Central memory CD4-positive, alpha-beta T cell (primary cell): ENCODE measurements around the gene ATP6V1D.
"Not testable (repeated sequence)": the region's sequence is repeated elsewhere in the genome, so short reads cannot be mapped to it uniquely, and the experiment has no call there.

Experiments used
- DNase-seq: peaks from one replicate; pipeline ENCODE4 v3.0.0; 2022

ATP6V1D gene

DNA sequence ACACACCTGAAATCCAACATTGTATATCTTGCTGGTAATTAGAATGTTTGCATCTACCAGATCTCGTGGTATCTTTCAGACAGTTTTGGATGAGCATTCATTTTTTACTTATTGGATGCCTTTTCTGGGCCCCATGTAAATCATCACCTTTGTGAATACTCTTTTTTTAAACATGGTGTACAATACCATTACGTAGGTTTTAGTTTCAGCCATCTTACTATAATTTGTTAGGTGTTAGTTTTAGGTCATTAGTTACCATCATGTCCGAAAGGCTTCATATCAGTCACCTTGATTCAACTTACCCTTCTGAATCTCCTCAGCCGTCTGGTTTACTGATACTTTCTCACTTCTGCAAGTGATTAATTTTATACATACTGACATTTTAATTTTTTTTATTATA lies 5.9 kb upstream of the ATP6V1D start:
- DNase-seq: no peak

DNA sequence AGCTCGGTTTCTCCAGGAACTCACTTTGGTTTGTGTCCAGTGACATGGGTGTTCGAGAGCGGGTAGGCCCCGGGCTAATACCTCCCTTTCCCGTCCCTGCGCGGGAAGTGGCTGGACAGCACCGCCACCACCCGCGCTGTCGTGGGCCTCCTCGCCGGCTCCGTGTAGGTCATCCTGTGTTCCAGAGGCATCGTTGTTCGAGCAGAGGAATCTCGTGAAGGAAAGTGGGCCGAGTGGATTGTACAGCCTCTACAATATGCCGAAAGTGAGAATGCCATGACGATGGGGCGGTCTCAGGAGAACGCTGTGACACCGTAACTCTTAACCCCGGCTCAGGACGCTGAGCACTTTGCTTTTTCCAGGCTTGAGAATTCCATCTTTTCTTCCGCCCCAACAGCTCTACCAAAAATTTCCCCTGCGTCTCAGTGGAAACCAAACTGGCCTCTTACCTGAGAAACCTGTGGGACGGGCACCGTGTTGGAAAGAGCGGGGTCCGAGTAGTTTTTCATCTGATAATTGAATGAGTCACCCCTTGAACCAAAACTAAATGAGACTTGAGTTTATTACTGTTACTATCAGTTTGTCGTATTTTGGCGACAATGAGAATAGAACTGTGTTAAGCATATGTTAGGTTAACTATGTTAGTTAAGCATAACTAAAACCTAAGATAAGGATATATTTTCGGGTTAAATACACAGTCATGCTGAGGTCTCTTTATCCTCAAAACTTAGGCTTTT lies 1.0 kb upstream of the ATP6V1D start:
- no peak for DNase-seq

DNA sequence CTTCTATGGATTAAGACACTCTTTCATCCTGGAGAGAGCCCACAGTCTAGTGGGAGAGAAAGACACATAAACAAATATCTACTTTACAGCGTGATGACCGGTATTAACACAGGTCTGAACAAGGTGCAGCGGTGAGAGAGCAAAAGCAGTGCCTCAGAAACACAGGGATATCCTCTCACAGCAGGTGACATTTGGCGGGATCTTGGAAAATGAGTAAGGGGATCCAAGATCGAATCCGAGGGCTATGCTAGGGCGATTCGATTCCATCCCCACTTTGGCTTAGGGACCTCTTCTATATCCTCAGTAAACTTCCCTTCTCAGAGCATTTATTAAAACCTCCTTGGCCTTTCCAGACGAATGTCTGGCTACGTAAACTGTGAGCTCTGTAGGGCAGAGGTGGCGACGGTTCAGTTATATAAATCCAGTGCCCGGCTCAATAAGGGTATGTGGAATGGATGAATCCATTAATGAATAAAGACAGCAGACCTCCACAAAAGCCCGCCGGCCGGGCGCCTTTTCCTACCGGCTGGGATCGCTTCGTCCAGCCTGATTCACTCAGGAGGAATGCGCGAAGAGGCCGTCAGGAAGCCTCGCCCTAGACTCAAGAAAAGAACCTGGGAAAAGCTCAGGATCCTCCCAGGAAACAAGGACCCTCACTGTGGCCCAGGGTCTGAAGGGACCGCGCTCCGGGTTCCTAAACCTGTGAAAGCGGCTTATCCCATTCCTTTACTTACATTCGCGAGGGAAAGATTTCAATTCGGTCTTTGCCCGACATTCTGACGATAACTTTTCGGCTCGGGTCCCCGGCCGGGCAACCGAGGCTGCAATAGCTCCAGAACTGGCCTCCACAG lies 455 bp downstream of the ATP6V1D start:
- no peak for DNase-seq

DNA sequence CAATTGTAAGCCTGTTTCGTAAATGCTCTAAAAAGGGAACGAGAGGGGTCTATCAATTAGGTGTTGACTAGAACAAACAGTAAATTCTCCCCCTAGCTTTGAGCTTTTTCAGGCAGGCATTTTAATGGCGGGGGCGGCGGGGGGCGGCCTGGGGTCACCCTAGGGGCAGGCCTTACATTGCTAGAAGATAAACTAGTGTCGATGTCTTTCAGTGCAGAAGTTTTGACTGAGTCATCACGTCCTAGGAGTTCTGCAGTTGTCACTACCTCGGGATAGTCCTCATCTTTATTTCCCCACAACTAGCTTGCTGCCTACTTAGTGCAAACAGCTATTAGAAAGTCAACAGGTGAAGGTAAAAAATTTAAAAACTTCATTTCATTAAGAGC lies 1.6 kb downstream of the ATP6V1D start:
- no peak for DNase-seq

DNA sequence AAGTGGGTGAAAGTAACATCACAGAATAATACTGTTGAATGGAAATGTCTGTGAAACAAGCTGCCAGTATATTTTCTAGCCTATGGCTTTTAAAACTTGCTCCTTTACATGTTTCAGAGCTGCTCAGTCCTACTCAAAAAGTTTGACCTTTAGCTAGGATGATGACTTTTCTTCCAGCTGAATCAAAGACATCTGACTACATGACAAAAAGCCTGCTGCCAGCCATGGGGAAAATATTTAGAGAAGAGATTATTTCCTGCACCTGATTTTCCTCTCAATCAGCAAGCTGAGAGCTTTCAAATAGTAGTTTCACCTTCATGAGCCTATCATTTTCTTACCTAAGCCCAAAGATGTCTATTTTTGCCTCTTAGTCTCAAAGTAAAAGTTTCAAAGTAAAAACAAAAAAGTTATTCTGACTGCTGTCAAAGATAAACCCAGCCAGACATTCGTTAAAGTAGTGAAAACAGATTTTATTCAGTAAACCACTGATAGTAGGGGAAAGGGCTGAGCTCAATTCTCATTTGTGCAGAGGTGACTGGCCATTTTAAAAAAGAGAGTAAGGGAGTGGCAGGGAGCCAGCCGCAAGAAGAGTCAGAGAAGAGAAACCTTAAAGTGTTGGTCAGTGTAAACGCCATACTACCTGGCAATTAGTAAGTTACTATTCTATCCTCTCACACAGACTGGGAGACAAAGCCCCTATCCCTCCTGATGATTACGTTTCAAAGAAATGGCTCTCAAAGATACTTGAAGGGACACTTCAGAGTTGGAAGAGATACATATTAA lies 2.2 kb downstream of the ATP6V1D start:
- no peak for DNase-seq

DNA sequence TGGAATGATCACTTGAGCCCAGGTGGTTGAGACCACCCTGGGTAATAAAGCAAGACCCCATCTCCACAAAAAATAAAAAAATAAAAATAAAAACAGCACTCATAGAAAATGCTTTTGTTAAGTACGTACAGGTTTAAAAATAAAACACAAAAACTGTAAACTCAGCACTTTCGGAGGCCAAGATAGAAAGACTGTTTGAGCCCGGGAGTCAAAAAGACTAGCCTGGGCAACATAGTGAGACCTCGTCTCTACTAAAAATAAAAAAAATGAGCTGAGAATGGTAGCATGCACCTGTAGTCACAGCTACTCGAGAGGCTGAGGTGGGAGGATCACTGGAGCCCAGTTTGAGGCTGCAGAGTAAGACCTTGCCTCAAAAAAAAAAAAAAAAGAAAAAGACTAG lies 7.5 kb downstream of the ATP6V1D start:
- no peak for DNase-seq

DNA sequence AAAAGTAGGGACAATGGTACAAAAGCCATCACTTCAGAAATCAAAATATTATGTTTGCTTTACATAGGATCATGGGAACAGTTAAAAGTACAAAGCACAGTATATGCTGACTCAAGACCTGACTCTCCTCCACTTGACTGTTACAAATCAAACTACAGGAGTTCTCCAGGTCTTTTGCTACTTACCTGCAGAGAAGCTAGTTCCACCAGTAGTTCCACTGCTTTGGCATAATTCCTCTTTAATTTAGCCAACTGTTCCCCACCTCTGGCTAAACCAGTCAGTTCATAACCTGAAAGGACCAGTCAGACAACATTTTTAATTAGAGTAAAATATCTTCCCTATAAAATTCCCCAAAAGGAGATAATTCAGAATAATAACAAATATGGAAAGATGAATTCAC lies 14.0 kb downstream of the ATP6V1D start:
- DNase-seq: no peak

DNA sequence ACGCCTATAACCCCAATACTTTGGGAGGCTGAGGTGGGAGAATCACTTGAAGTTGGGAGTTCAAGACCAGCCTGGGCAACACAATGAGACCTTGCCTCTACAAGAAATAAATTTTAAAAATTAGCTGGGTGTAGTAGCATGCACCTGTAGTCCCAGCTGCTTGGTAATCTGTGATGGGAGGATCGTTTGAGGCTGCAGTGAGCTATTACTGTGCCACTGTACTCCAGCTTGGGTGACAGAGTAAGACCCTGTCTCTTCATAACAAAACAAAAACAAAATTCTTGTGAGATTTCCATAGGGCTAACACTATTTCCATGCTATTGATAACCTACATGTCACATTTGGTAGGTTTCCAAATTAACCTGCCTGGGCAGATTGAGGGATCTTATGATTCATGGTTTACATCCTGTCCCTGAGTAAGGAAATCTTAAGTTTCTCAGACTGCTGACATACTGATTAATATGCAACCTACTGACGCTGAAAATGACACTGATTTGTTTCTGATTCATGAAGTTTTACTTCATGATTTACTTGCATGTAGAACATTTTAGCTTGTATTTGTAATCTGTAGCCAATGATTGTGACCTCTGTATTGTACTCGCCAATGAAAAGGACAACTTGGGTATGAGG lies 15.9 kb downstream of the ATP6V1D start:
- DNase-seq: no peak

DNA sequence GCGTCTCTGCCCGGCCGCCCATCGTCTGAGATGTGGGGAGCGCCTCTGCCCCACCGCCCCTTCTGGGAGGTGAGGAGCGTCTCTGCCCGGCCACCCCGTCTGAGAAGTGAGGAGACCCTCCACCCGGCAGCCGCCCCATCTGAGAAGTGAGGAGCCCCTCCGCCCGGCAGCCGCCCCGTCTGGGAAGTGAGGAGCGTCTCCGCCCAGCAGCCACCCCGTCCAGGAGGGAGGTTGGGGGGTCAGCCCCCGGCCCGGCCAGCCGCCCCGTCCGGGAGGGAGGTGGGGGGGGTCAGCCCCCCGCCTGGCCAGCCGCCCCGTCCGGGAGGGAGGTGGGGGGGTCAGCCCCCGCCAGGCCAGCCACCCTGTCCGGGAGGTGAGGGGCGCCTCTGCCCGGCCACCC lies 18.4 kb downstream of the ATP6V1D start:
- not testable (repeated sequence) for DNase-seq

DNA sequence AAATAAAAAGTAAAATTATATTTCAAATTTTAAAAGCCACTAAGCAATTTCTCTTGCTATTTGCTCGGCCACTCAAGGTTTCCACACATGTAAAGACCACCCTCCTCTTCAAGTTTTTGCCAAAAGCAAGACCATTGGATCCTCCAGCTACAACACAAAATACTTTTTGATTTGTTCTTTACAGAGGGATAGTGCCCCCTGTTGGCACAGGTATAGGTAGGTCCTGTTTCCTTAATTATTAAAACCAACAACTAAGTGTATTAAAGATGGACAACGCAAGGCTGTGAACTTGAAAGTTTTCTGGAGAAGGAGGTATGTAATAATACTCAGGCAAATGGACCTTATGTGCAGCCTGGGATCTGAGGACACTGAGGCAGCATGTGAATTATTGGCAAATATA lies 23.8 kb downstream of the ATP6V1D start:
- DNase-seq: peak; percentile 6

DNA sequence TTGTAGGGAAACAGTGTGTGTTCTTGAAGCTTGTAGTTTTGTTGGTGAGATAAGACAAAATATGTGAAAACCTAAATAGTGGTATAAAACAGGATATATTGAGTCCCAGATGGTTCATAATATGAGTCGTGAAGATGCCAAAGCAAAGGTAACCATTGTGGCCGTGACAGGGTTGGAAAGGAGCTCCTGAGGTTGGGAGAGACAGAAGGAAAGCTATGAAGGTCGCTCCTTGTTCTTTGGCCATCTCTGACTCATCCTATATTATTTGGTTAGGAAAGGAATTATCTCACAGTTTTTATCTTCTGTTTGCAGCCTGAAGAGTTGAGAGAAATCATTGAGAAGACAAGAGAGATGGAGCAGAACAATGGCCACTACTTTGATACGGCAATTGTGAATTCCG lies 27.1 kb downstream of the ATP6V1D start:
- DNase-seq: no peak

DNA sequence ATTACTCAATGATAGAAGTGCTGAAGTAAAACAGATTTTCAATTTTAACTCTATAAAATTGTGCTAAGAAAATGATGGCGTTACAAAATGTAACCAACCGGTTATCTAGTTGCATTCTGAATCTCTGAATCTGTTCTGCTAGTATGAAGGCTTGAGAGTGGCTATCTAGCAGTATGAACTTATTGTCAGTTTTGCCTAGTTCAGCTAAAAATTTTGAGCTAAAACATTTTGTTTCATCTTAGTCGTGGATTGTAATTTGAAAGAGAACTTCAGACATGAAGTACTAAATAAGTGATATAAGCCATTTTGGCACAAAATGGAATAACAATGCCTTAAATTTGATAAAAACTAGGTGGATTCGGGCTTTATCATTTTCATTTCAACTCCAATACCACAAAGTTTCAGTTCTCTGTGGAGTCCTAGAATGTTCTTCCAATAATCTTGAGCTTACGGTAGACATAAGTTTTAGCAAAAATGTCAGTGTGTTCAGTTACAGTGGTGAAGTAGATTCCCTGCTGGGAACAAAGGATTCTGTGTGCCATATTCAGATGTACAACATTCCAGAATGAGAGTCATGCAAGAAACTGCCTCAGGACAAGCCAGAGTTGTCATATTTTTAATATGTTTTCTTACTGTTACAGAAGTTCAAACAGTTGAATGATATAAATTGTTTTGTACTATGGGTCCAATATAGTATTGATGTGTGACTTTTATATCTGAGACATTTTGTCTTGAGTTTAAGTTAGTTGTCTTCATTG lies 28.1 kb downstream of the ATP6V1D start:
- DNase-seq: no peak

DNA sequence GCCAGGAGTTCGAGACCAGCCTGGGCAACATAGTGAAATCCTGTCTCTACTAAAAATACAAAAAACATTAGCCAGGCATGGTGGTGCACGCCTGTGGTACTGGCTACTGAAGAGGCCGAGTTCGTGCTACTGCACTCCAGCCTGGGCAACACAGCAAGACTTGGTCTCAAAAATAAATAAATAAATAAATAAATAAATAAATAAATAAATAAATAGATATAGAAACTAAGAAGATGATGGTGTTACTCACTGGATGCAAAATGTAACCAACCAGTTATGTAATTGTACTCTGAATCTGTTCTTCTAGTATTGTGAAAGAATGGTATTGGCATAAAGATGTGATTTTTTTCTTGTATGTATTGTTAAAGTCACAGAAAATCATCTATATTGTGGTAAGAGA lies 29.9 kb downstream of the ATP6V1D start:
- not testable (repeated sequence) for DNase-seq

DNA sequence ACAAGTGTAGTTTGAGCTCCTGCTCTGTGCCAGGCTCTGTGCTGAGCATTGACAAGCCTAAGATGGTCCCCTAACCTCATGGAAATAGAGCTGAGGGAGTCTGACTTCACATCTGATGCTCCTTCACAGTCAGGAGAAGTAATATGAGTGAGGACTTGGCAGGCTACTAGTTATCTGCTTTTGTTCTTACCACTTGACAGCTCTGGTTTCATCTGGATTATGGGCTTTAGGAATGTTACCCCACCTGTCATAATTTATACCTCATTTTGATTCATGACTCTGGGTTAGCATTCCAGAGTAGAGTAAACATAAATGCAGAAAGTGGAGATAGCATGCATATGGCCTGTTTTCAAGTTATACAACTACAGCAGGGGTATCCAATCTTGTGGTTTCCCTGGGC lies 40.5 kb downstream of the ATP6V1D start:
- DNase-seq: no peak

DNA sequence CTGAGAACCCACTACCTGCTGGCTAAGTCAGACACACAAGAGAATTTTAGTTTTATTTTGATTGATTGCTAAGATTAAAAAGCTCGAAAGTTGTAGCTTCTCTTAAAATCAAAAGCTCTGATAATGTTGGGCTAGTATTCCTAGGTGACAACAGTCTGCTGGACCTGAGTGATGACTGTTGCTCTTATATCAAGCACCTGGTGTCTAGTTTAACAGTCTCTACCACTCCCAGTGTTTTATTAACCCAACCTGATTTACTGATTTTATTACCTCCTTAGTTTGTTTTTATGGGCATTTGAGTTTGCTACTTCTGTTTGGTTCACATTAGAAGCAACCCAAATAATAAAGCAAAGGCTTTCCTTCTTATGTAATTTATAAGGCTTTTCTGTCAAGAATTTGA lies 41.8 kb downstream of the ATP6V1D start:
- no peak for DNase-seq

DNA sequence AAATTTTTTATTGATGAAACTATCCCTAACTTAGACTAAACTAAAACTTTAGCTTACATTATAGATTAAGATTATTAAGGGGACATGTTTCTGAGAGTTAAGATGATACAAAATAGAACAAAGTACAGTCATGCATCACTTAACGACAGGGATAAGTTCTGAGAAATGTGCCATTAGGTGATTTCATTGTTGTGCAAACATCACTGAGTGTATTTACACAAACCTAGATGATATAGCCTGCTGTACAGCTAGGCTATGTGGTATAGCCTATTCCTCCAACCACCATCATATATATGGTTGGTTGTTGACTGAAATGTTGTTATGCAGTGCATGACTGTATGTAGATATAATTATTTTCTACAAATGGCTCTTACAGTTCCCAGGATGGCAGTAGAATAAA lies 46.5 kb downstream of the ATP6V1D start:
- DNase-seq: no peak

DNA sequence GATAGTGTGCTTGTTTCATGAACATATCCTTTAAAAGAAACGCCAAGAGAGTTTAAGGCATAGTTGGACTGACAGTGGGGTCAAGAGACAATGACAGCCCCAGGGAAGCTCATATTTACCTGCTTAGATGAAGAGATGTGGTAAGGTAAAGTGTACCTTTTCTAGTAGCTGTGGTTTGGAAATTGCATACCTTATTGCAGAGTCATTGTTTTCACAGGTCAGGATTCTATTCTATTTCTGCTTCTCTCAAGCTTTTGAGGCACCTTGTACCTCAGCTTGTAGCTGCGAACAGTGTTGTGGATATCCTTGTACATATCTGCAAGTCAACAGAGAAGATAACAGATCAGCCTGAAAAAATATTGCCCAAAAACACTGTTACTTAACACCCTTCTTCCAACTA lies 47.7 kb downstream of the ATP6V1D start:
- DNase-seq: no peak
